Measurements from ENCODE around the gene CEP112. TPM values are rescaled to one million over a fixed set of nuclear protein-coding genes. Genes with fewer than 3 reads are reported as not detected.

The CEP112 gene
- total and polyA plus RNA-seq, 2 donors (not counting 3 experiments of a cell fraction or from before 2014, with no cell fraction given) = 1.5 to 25.3 TPM

- dilution Hi-C loops (cut with MboI; ENCODE audit: extremely low pct_ligation_motif_present, low sequenced_read_pairs) = no loop called here
- no peak overlapping the region for H3K9ac ChIP-seq (replicated peaks; ENCODE audit: extremely low read depth, insufficient read depth, low read length)
- no peak for FAIRE-seq
- H3K4me3 ChIP-seq (replicated peaks in 1 of 3; ENCODE audit: insufficient read depth in 1 of 3, low read depth in 1 of 3, low read length in 3 of 3) = no peak overlapping the region
- no peak for DNase-seq (ENCODE audit: low read depth, low spot score)
- no peaks in the 10 kb centered on the region for H3K9me1 ChIP-seq (replicated peaks; ENCODE audit: control insufficient read depth, extremely low read depth, insufficient read depth, low read length)
- H3K4me1 ChIP-seq (ENCODE audit: control insufficient read depth, extremely low read depth, insufficient read depth, low read length) = no peaks in the 10 kb centered on the region
- TF ChIP-seq FOS (IDR thresholded peaks at IDR 0.05; ENCODE audit: borderline replicate concordance, insufficient read depth, low read length) (no peak), GATA2 (IDR thresholded peaks at IDR 0.05; ENCODE audit: insufficient read depth, insufficient read length, low read depth, low read length) (no peak), MYC (IDR thresholded peaks at IDR 0.05; ENCODE audit: low read depth, low read length) (no peak), MAX (IDR thresholded peaks at IDR 0.05; ENCODE audit: insufficient read depth, insufficient read length) (no peak), POLR2A (IDR thresholded peaks at IDR 0.05; ENCODE audit: low read depth, low read length) (no peak), EZH2 (IDR thresholded peaks at IDR 0.05; ENCODE audit: borderline replicate concordance, low read depth, low read length, severe bottlenecking) (no peak), CTCF (IDR thresholded peaks at IDR 0.05; ENCODE audit: extremely low read depth in 1 of 2, insufficient read depth in 1 of 2, low read depth in 1 of 2, low read length in 2 of 2) (no peak), JUN (IDR thresholded peaks at IDR 0.05; ENCODE audit: borderline replicate concordance, insufficient read depth, insufficient read length, low read depth) (no peak), POLR2AphosphoS5 (IDR thresholded peaks at IDR 0.05; ENCODE audit: insufficient read depth, low read depth, low read length) (no peak)
- H2AFZ ChIP-seq (ENCODE audit: low read depth, low read length) = no peak overlapping the region
- H3K27me3 ChIP-seq (ENCODE audit: control insufficient read depth in 2 of 2, insufficient read depth in 2 of 2, low read length in 2 of 2) = no peaks in the 10 kb centered on the region
- H3K9me3 ChIP-seq (replicated peaks; ENCODE audit: control insufficient read depth, insufficient read depth, low read length) = no peaks in the 10 kb centered on the region
- intact Hi-C loops (cut with micrococcal nuclease) = no loop called here
- no TSS peak for BruUV-seq (replicated peaks)
- no peaks in the 10 kb centered on the region for H4K20me1 ChIP-seq (replicated peaks; ENCODE audit: control insufficient read depth, extremely low read depth, insufficient read depth, low read length)
- ChIA-PET POLR2A (no interaction called here), CTCF (interaction anchor here (0.9 to 2.1 kb wide), 2 partner anchors 876 to 938 kb away, joined by 4 to 6 read pairs; no protein-coding TSS in a partner anchor)
- H3K79me2 ChIP-seq (ENCODE audit: control insufficient read depth, insufficient read depth, low read length) = no peaks in the 10 kb centered on the region
- no peak overlapping the region for H3K4me2 ChIP-seq (ENCODE audit: insufficient read depth, low read length)
- no peaks in the 10 kb centered on the region for H3K36me3 ChIP-seq (ENCODE audit: control insufficient read depth in 2 of 2, extremely low read depth in 1 of 2, insufficient read depth in 2 of 2, low read length in 2 of 2)
- no peak overlapping the region for H3K27ac ChIP-seq (ENCODE audit: insufficient read depth, low read depth, low read length)
Measured at GRCh38 chr17:66169839-66170238, 22.1 kb downstream of the CEP112 start.

Measured in endothelial cell of umbilical vein (primary cell).